Renal cortex interstitium (tissue), 15 donors: Measurements from ENCODE around the gene PTRH1. TPM values are rescaled to one million over a fixed set of nuclear protein-coding genes. Genes with fewer than 3 reads are reported as not detected.
"Not testable (repeated sequence)": the region's sequence is repeated elsewhere in the genome, so short reads cannot be mapped to it uniquely, and the experiment has no call there.

Experiments
- DNase-seq, 11 donors: peaks; one replicate each; pipeline ENCODE4 v3.0.0-alpha.2; 2013; ENCODE audit warnings: low read depth in 9 of 11, low spot score in 4 of 11; ENCODE audit errors: extremely low read depth in 1 of 11
- long read RNA-seq, 16 experiments: transcript quantifications; one replicate each; lab custom pipeline, GENCODE V29; 2026
- polyA plus RNA-seq, 3 donors: library from polyadenylated mRNA; unstranded; fragments of 120-200 nt; gene quantifications; one replicate each; pipeline ENCODE4 v1.2.1, GENCODE V29; 2013; ENCODE audit not compliant: insufficient read length in 3 of 3

Gene PTRH1, protein sequence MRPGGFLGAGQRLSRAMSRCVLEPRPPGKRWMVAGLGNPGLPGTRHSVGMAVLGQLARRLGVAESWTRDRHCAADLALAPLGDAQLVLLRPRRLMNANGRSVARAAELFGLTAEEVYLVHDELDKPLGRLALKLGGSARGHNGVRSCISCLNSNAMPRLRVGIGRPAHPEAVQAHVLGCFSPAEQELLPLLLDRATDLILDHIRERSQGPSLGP
- polyA plus RNA-seq = 10 to 100 TPM in 2 of 3 donors, 1 to 10 TPM in 1; 7.3 to 13.8 (median 13.0) TPM
- long read RNA-seq, donor 1, partial matches to known transcripts = 0 of 4 reads
- long read RNA-seq, donor 1, other reads (novel, unspliced or antisense) = 0 of 4 reads
- long read RNA-seq, donor 2, transcript PTRH1-208 (5 exons, 814 nt) = major isoform, 13 of 18 reads
- long read RNA-seq, donor 2, partial matches to known transcripts = 5 of 18 reads
- long read RNA-seq, donor 2, other reads (novel, unspliced or antisense) = 0 of 18 reads
- long read RNA-seq, donor 3, transcript PTRH1-208 (5 exons, 814 nt) = major isoform, 13 of 18 reads
- long read RNA-seq, donor 3, partial matches to known transcripts = 5 of 18 reads
- long read RNA-seq, donor 3, other reads (novel, unspliced or antisense) = 0 of 18 reads
- long read RNA-seq, donor 4, transcript PTRH1-208 (5 exons, 814 nt) = major isoform, 9 of 16 reads
- long read RNA-seq, donor 4, partial matches to known transcripts = 6 of 16 reads
- long read RNA-seq, donor 4, other reads (novel, unspliced or antisense) = 0 of 16 reads
- long read RNA-seq, donor 5 = 0 reads
- long read RNA-seq, donor 6, partial matches to known transcripts = 0 of 5 reads
- long read RNA-seq, donor 6, other reads (novel, unspliced or antisense) = 0 of 5 reads
- long read RNA-seq, donor 7, transcript PTRH1-208 (5 exons, 814 nt) = major isoform, 7 of 13 reads
- long read RNA-seq, donor 7, partial matches to known transcripts = 6 of 13 reads
- long read RNA-seq, donor 7, other reads (novel, unspliced or antisense) = 0 of 13 reads
- long read RNA-seq, donor 8, transcript PTRH1-208 (5 exons, 814 nt) = major isoform, 13 of 33 reads
- long read RNA-seq, donor 8, partial matches to known transcripts = 16 of 33 reads
- long read RNA-seq, donor 8, other reads (novel, unspliced or antisense) = 0 of 33 reads
- long read RNA-seq, donor 9, transcript PTRH1-208 (5 exons, 814 nt) = major isoform, 19 of 20 reads
- long read RNA-seq, donor 9, partial matches to known transcripts = 0 of 20 reads
- long read RNA-seq, donor 9, other reads (novel, unspliced or antisense) = 0 of 20 reads
- long read RNA-seq, donor 10, transcript PTRH1-208 (5 exons, 814 nt) = major isoform, 6 of 37 reads
- long read RNA-seq, donor 10, partial matches to known transcripts = 29 of 37 reads
- long read RNA-seq, donor 10, other reads (novel, unspliced or antisense) = 0 of 37 reads
- long read RNA-seq, donor 11, transcript PTRH1-208 (5 exons, 814 nt) = major isoform, 10 of 18 reads
- long read RNA-seq, donor 11, partial matches to known transcripts = 7 of 18 reads
- long read RNA-seq, donor 11, other reads (novel, unspliced or antisense) = 0 of 18 reads
- long read RNA-seq, donor 12, transcript PTRH1-208 (5 exons, 814 nt) = major isoform, 6 of 7 reads
- long read RNA-seq, donor 12, partial matches to known transcripts = 0 of 7 reads
- long read RNA-seq, donor 12, other reads (novel, unspliced or antisense) = 0 of 7 reads
- long read RNA-seq, donor 13 = 0 reads
- long read RNA-seq, donor 14, transcript PTRH1-208 (5 exons, 814 nt) = major isoform, 10 of 18 reads
- long read RNA-seq, donor 14, partial matches to known transcripts = 7 of 18 reads
- long read RNA-seq, donor 14, other reads (novel, unspliced or antisense) = 0 of 18 reads
- long read RNA-seq, donor 15, transcript PTRH1-208 (5 exons, 814 nt) = major isoform, 7 of 7 reads
- long read RNA-seq, donor 15, partial matches to known transcripts = 0 of 7 reads
- long read RNA-seq, donor 15, other reads (novel, unspliced or antisense) = 0 of 7 reads
- long read RNA-seq, donor 16, transcript PTRH1-208 (5 exons, 814 nt) = major isoform, 41 of 71 reads
- long read RNA-seq, donor 16, partial matches to known transcripts = 21 of 71 reads
- long read RNA-seq, donor 16, other reads (novel, unspliced or antisense) = 0 of 71 reads

DNA sequence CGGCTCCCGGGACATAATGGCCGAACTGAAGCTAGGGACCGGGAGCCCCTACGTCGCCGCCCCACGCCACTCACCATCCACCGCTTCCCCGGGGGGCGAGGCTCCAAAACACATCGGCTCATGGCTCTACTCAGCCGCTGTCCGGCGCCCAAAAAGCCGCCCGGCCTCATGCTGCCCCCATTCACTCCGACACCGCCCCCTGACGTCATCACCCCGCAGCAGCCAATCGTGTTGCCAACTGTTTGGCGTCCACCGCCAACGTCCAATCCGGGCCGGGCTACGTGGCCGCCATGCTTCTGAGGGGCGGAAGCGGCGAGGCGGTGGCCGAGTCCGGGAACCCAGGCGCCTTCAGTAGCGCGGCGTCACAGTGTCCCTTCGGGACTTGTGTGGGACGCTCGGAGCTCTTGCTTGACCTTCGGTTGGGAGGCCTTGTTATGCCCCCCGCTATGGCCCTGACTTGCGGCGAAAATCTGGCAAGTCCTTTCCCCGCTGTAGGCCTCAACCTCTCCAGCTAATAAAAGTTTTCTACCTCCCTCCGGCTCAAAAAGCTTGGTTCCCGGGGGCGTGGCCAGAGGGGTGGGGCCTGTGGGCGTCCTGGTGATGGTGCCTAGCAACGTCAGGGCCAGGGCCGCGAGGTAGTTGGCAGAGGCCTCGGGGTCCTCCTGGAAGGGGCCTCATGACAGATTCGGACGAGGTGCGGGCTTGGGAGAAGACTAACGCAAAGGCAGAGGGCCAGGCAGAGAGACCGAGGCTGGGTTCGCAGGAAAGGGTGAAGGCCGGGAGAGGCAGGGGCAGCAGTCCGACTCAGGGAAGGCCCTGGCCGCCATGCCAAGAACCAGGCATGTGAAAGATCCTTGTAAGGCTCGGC, at the start of gene PTRH1, which contains the start of gene TTC16:
TSS of gene PTRH1 (minus strand) at position 194 of the 868 bp plus-strand sequence. CDS start at position 170, 24 bp downstream.
TSS of gene TTC16 (plus strand) at position 610 of the 868 bp plus-strand sequence. CDS start at position 677, 67 bp downstream.
- DNase-seq = peak; percentile 83 to 96 (median 94)

GRCh38 chr9:127763918-127764384, 48.5 kb upstream of the PTRH1 start:
- DNase-seq = no peak

DNA sequence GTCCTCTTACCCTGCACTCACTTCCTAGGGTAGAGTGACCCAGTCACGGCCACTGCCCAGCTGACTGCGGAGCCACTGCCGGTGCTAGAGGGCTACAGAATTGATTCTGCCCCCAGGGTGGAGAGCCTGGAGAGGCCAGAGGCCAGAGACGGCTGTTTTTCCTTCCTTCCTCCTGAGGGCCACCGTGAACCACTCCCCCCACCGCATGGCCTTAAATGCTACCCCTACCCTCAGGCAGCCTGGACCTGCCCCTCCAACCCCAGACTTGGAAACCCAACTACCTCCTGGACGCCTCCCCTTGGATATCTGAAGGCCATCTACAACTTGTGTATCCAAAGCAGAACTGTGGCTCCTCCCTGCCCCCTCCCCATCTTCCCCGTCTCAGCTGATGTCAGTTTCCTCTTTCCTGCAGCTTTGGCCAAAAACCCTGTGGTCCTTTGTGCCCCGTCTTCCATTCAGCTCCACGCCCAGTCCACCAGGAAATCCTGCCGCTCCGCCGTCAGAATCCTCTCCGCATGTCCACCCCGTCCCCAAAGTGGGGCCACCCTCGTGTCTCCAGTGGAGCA, 46.7 kb upstream of the PTRH1 start:
- DNase-seq = no peak

GRCh38 chr9:127761491-127761956, 46.1 kb upstream of the PTRH1 start:
- DNase-seq = no peak

DNA sequence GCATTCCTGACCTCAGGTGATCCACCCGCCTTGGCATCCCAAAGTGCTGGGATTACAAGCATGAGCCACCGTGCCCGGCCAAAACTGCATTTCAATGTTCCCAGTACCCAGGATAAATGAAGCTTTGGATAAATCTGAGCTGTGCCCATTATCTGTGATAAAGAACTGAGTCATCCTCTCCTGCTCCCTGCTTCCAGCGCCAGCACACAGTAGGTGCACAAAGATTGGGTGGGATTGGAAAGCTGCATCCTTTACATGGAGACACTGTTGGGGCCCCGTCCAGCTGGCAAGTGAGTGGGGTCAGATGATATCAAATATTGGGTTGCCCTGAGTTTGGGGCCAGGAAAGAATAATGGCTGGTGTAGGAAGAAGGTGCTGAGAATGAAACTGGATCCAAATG, 45.6 kb upstream of the PTRH1 start:
- DNase-seq = no peak

DNA sequence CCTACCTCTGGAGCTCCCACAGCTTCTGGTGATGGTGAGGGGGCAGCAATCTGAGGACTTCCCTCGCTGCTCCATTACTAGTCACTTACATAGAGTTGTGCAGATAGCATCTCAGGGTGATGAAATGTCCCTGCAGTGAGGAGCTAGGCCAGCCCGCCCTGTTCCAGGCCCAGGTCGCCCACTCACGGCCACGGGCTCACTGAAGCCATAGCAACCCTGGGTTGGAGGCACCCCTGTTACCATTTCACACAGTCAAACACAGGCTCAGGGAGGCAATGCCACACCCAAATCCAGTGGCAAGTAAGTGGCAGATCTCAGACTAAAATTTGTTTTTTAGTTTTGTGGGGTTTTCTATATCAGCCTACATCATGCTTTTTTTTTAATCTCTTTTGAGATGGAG, 43.4 kb upstream of the PTRH1 start:
- no peak for DNase-seq

DNA sequence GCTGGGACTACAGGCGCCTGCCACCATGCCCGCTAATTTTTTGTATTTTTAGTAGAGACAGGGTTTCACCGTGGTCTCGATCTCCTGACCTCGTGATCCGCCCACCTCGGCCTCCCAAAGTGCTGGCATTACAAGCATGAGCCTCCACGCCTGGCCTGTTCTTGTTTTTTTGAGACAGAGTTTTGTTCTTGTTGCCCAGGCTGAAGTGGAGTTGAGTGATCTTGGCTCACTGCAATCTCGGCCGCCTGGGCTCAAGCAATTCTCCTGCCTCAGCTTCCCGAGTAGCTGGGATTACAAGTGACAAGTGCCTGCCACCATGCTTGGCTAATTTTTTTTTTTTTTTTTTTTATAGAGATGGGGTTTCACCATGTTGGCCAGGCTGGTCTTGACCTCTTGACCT, 41.3 kb upstream of the PTRH1 start:
- DNase-seq = not testable (repeated sequence)

- no peak for DNase-seq
These were observed 40.8 kb upstream of the PTRH1 start for GRCh38 chr9:127756233-127756632.

GRCh38 chr9:127755061-127756060, 39.9 kb upstream of the PTRH1 start:
- DNase-seq = no peak

- DNase-seq = no peak
These were observed 38.9 kb upstream of the PTRH1 start for GRCh38 chr9:127754099-127755060.

GRCh38 chr9:127753622-127754021, 38.2 kb upstream of the PTRH1 start:
- no peak for DNase-seq

DNA sequence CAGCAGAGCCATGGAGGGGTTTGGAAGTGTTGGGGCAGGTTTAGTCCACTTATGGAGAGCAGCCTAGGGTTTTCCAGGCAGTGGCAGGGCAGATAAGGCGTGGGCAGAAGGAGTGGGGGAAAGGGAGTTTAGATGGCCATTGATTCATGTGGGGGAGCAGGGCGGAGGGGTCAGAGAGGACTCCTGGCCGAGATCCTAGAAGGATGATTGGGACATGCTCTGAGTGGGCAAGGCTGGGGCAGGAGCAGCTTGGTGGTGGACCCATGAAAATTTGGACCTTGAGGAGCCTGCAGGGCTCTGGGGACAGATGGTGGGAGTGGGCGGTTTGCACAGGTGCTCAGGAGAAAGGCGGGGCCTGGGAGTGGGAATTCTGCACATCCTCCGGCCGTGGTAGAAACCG, 37.7 kb upstream of the PTRH1 start:
- DNase-seq = no peak

DNA sequence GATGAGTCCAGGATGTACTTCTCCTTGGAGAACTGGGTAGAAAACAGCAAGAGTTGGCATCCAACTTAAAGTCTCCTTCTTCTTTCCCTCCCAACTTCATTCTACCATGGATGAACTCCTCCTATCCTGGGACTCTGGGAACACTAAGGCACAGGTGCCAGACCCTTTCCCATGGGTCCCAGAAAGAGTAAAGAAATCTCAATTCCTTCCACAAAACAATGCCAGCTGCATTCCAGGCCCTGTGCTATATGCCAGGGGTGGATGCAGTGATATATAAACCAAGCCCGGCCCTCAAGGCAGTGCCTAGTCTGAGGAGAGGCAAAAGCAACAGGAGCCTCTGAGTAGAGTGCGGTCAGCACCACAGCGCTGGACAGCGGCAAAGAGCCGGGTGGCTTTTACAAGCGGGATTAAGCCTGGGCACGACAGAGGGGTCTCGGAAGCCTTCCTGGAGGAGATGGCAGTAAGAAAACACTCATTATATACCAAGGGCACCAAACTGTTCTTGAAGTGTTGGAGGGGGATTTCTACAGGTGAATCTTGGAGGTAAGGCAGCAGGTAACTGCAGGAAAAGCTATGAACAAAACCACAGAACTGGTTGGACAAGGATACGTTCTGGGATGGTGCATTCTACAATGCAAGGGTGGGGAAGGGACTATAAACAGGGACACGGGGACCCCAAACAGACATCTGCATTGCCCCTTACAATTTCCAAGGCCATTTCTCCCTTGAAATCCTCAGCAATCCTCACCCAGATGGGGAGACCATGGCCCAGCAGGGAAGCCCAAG, 36.0 kb upstream of the PTRH1 start:
- no peak for DNase-seq
